ENCODE data around the gene UGT1A3.

The UGT1A3 gene

DNA sequence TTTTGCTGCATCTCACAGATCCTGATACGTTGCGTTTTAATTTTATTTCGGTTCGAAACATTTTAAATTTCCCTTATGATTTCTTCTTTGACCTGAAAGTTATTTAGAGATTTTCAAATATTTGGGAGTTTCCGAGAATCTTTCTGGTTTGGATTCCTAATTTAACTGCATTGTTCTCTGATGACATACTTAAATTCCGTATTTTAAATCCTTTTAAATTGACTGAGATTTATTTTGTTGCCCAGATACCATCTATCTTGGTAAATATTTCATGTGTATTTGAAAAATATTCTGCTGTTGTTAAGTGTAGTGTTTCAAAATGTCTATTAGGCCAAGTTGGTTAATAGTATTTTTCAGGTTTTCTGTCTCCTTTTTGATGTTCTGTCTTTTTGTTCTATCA, 87.0 kb downstream of the UGT1A3 start:
- Histone ChIP-seq H3K27ac (ENCODE audit: low read depth, low read length) (no peak overlapping the region), H3K27me3 (ENCODE audit: low read length) (no peaks in the 10 kb centered on the region), H3K36me3 (ENCODE audit: low read length) (no peaks in the 10 kb centered on the region), H3K79me2 (ENCODE audit: insufficient read depth, low read length) (no peaks in the 10 kb centered on the region), H3K9me3 (ENCODE audit: insufficient read depth, low read length) (no peaks in the 10 kb centered on the region), H3K4me2 (ENCODE audit: low read depth, low read length, poor library complexity, severe bottlenecking) (no peak overlapping the region), H2AFZ (ENCODE audit: low read depth, low read length, severe bottlenecking) (no peak overlapping the region), H3K9me2 (replicated peaks; ENCODE audit: insufficient read depth, low read length) (no peaks in the 10 kb centered on the region), H3F3A (ENCODE audit: insufficient read depth) (no peaks in the 10 kb centered on the region), H3K9ac (ENCODE audit: low read length) (no peak overlapping the region), H4K20me1 (ENCODE audit: low read depth, low read length) (no peaks in the 10 kb centered on the region), H3K4me3 (ENCODE audit: insufficient read depth, low read length, poor library complexity, severe bottlenecking) (no peak overlapping the region)
- no peak for TF ChIP-seq EZH2phosphoT487 (conservative IDR thresholded peaks at IDR 0.05; ENCODE audit: low read length)
- TF ChIP-seq, protein P1, sequence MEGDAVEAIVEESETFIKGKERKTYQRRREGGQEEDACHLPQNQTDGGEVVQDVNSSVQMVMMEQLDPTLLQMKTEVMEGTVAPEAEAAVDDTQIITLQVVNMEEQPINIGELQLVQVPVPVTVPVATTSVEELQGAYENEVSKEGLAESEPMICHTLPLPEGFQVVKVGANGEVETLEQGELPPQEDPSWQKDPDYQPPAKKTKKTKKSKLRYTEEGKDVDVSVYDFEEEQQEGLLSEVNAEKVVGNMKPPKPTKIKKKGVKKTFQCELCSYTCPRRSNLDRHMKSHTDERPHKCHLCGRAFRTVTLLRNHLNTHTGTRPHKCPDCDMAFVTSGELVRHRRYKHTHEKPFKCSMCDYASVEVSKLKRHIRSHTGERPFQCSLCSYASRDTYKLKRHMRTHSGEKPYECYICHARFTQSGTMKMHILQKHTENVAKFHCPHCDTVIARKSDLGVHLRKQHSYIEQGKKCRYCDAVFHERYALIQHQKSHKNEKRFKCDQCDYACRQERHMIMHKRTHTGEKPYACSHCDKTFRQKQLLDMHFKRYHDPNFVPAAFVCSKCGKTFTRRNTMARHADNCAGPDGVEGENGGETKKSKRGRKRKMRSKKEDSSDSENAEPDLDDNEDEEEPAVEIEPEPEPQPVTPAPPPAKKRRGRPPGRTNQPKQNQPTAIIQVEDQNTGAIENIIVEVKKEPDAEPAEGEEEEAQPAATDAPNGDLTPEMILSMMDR (IDR thresholded peaks at IDR 0.05; ENCODE audit: insufficient read depth, low read length, poor library complexity, severe bottlenecking): no peak

DNA sequence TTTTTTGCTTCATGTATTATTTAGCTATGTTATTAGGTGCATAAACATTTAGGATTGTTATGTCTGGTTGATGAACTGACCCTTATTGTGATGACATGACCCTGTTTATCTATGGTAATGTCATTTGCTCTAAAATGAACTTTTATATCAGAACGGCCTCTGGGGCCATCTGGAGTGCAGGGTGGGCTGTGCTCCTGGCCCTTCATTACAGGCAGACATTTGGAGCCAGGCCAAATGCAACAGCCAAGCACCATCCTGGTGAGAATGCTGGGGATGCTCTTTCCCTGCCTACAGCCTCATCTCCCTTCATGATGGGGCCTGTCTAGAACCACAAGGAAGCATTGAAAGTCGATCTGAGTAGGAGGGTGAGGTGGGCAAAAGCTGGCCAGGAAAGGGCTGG, 87.5 kb downstream of the UGT1A3 start:
- Histone ChIP-seq H2AFZ (ENCODE audit: low read depth, low read length, severe bottlenecking) (no peak overlapping the region), H3K4me2 (ENCODE audit: low read depth, low read length, poor library complexity, severe bottlenecking) (no peak overlapping the region)

DNA sequence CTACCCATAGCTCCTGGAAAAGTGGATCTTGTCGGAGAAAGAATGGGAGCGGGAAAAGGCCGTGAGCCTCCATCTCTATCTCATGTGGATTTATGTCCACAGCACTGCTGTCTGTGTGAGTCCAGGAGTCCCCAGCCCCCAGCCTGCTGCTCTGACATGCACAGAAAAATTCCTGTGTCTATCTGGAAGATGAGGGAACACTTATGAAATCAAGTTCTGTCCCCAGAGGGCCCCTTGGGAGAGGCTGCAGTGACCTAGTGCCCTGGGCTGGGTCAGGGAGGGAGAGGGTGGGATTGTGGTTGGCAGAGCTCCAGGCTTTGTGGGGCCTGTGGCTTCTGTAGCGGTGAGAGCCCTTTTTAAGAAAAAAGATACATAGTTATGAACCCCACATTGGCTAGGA, 87.9 kb downstream of the UGT1A3 start:
- H3K9ac ChIP-seq (ENCODE audit: low read length): no peak overlapping the region
- H3K4me3 ChIP-seq (ENCODE audit: insufficient read depth, low read length, poor library complexity, severe bottlenecking): no peak overlapping the region
- no peaks in the 10 kb centered on the region for H3K9me2 ChIP-seq (replicated peaks; ENCODE audit: insufficient read depth, low read length)
- H3K27ac ChIP-seq (ENCODE audit: low read depth, low read length): no peak overlapping the region
- no peaks in the 10 kb centered on the region for H3K27me3 ChIP-seq (ENCODE audit: low read length)
- TF ChIP-seq, protein P1 (IDR thresholded peaks at IDR 0.05; ENCODE audit: insufficient read depth, low read length, poor library complexity, severe bottlenecking): no peak
- TF ChIP-seq EZH2phosphoT487 (conservative IDR thresholded peaks at IDR 0.05; ENCODE audit: low read length): no peak
- no peaks in the 10 kb centered on the region for H3K9me3 ChIP-seq (ENCODE audit: insufficient read depth, low read length)
- H3K36me3 ChIP-seq (ENCODE audit: low read length): no peaks in the 10 kb centered on the region
- H4K20me1 ChIP-seq (ENCODE audit: low read depth, low read length): no peaks in the 10 kb centered on the region
- H3K79me2 ChIP-seq (ENCODE audit: insufficient read depth, low read length): no peaks in the 10 kb centered on the region
- no peak overlapping the region for H2AFZ ChIP-seq (ENCODE audit: low read depth, low read length, severe bottlenecking)
- H3K4me2 ChIP-seq (ENCODE audit: low read depth, low read length, poor library complexity, severe bottlenecking): no peak overlapping the region
- no peaks in the 10 kb centered on the region for H3F3A ChIP-seq (ENCODE audit: insufficient read depth)

More for the DNA sequence above, 87.5 kb downstream of the UGT1A3 start:
- Histone ChIP-seq H4K20me1 (ENCODE audit: low read depth, low read length) (no peaks in the 10 kb centered on the region), H3K9me3 (ENCODE audit: insufficient read depth, low read length) (no peaks in the 10 kb centered on the region), H3K36me3 (ENCODE audit: low read length) (no peaks in the 10 kb centered on the region), H3F3A (ENCODE audit: insufficient read depth) (no peaks in the 10 kb centered on the region), H3K9ac (ENCODE audit: low read length) (no peak overlapping the region), H3K27me3 (ENCODE audit: low read length) (no peaks in the 10 kb centered on the region), H3K27ac (ENCODE audit: low read depth, low read length) (no peak overlapping the region), H3K4me3 (ENCODE audit: insufficient read depth, low read length, poor library complexity, severe bottlenecking) (no peak overlapping the region), H3K9me2 (replicated peaks; ENCODE audit: insufficient read depth, low read length) (no peaks in the 10 kb centered on the region), H3K79me2 (ENCODE audit: insufficient read depth, low read length) (no peaks in the 10 kb centered on the region)
- TF ChIP-seq, protein P1 (IDR thresholded peaks at IDR 0.05; ENCODE audit: insufficient read depth, low read length, poor library complexity, severe bottlenecking): no peak
- no peak for TF ChIP-seq EZH2phosphoT487 (conservative IDR thresholded peaks at IDR 0.05; ENCODE audit: low read length)
